Activated CD4-positive, alpha-beta T cell treated with anti-CD3 and anti-CD28 coated beads, Interleukin-2, amount 50 U/mL, for 48 hours (primary cell): ENCODE data around the gene LASP1.
"Not testable (repeated sequence)": the region's sequence is repeated elsewhere in the genome, so short reads cannot be mapped to it uniquely, and the experiment has no call there.

ENCODE experiments used
- DNase-seq, 2 experiments: peaks; one replicate each; pipeline ENCODE4 v3.0.0-alpha.2; 2020

The LASP1 gene

DNA sequence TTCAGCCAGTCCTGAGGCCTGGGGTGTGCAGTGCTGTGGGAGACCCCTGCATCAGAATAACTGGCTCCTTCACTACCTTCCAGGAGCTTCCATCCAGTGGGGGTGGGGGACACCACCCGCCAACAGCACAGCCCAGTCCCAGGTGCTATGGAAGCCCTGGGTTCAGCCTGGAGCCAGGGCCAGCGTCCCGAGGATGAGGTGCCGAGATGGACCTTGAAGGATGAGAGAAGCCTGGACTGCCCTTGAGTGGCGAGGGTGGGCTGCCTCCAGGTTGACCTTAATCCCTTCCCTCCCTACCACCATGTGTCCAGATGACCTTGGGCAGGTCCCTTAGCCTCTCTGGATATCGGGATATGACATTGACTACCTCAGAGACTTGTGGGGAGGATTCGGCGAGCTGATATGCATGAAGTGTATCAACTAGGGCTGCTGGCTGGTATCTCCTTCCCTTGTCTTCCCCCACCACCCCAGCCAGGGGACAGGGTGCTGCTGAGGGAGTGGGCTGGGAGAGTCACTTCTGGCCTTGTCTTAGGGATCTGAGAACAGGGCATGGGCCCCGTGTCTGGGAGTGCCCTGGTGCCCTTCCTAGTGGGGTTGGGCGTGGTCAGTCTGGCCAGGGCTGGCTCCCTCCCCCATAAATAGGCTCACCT, 41.3 kb downstream of the LASP1 start:
- no peak for DNase-seq

DNA sequence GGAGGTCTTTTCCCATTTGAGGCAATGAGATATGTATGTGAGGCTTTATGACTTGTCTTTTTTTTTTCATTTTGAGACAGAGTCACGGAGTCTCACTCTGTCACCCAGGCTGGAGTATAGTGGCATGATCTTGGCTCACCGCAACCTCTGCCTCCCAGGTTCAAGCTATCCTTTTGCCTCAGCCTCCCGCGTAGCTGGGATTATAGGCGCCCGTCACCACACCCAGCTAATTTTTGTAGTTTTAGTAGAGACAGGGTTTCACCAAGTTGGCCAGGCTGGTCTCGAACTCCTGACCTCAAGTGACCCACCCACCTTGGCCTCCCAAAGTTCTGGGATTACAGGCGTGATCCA, 41.8 kb downstream of the LASP1 start:
- not testable (repeated sequence) for DNase-seq

DNA sequence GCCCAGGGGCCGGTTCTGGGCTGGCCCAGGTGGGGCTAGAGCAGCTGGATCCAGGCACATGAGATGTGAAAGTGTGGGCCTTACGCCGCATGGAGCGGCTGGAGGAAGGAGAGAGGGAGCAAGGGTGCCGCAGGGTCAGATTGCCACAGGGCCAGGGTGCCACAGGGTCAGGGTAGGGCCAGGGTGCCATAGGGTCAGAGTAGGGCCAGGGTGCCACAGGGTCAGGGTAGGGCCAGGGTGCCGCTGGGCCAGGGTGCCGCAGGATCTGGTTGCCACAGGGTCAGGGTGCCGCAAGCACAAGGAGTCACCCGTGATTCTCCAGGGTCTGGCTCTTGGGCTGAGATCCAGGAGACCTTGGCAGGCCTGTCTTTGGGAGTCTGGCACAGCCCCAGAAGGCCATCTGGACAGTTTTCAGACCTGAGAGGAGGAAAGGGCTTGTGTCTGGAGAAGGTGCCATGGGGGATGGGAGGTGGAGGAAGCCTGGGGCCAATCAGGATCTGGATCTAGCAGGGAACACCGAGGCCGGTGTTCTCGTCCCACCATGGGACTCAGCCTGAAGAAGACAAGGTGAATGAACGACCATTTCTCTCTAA, 42.5 kb downstream of the LASP1 start:
- no peak for DNase-seq

DNA sequence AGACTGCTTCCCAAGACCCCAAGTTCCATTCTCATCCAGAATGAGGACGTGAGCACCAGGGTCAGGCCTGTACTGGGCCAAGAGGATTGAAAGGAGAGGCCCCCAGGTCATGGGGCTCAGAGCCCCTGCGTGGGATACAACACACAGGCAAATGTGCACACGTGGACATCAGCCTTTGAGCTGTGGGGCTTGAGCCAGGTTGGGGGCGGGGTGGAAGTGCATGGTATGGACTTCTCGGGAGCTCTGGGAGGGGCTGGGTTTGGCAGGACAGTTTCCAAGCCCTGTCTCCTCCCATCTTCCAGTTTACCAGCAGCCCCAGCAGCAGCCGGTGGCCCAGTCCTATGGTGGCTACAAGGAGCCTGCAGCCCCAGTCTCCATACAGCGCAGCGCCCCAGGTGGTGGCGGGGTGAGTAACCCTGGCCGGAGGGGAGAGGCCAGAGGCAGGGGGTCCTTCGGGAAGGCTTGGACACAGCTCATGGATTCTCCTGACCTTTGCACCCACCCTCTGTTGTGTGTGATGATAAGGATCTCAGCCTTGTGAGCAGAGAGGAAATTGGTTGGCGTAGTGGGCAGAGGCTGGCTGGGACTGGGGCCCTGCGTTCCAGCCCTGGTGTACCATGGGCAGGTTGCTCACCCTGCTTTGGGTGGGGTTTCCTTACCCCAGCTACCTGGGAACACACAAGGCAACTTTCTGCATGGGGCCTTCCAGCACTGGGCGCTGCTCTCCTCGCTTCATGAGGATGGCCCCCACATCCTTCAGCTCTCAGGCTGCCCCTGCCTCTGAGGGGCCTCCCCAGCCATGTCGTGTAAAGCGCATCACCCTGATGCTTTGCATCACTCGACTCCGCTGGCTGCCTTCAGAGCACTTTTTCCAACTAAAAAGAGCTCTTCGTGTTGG, 45.1 kb downstream of the LASP1 start:
- DNase-seq: peak in 1 of 2 experiments; percentile 2

DNA sequence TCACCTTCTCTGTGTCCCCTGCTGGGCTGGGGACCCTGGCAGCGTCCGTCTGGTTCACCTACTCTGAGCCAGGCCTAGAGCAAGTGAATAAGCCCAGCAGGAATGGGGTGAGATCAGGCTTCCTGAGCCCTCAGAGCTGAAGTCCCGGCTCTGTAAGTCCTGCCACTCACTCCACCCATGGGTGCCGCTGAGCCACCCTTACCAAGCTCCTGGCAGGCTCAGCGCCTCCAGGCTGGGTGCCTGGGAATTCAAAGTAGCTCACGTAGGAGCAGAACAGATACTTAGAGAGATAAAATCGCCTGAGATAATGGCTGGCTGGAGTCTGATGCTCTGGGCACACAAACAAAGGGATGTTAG, 45.8 kb downstream of the LASP1 start:
- no peak for DNase-seq

DNA sequence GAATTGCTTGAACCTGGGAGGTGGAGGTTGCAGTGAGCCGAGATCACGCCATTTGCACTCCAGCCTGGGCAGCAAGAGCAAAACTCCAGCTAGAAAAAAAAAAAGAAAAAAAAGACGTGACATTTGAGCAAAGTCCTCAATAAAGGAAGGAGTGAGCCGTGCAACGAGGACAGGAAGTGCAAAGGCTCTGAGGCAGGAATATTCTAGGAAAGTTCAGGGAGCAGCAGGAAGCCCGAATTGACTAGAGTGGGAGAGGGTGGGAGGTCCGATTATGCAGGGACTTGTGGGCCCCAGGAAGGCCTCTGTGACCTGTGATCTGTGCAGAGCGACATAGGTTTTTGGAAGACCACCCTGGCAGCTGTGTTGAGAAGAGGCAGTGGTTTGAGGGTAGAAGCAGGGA, 46.9 kb downstream of the LASP1 start:
- DNase-seq: no peak

DNA sequence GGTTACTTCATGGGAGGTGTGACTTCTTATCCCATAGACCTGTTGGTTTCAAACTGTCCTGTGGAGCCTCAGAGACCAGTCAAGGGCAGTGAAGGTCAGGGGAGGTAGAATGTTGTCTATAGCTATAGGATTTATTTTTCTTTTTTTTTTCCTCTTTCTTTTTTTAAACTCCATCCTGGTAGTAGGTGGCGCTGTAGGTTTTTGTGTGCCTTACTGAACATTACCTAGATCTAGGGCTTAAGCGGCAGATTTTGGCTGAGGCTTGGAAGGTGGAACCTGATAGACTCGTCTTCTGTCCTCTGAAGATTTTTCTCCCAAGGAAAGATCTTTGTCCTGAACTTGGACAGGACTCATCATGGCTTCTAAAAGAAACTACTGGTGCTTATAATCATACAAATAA, 47.4 kb downstream of the LASP1 start:
- DNase-seq: no peak

DNA sequence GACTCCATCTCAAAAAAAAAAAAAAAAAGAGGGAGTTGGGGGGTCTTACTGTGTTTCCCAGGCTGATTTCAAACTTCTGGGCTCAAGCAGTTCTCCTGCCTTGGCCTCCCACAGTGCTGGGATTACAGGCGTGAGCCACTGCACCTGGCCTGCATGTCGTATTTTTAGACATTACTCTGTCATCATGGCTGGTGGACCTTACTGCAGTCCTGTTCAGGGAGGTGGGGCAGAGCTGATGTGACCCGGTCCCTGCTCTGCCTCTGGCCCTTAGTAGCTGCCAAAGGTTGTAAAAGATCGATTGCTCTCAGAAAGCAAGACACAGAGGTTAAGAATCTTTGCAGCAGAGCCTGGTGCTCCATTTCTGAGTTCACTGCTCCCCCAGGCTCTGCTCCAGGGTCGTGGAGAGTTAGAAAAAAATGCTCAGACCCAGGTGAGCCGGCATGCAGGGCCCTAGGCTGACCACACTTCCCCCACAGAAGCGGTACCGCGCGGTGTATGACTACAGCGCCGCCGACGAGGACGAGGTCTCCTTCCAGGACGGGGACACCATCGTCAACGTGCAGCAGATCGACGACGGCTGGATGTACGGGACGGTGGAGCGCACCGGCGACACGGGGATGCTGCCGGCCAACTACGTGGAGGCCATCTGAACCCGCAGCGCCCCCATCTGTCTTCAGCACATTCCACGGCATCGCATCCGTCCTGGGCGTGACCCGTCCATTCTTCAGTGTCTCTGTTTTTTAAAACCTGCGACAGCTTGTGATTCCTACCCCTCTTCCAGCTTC, 48.5 kb downstream of the LASP1 start:
- no peak for DNase-seq

DNA sequence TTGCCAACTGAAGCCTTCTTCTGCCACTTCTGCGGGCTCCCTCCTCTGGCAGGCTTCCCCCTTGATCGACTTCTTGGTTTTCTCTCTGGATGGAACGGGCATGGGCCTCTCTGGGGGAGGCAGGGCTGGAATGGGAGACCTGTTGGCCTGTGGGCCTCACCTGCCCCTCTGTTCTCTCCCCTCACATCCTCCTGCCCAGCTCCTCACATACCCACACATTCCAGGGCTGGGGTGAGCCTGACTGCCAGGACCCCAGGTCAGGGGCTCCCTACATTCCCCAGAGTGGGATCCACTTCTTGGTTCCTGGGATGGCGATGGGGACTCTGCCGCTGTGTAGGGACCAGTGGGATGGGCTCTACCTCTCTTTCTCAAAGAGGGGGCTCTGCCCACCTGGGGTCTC, 49.1 kb downstream of the LASP1 start:
- no peak for DNase-seq

DNA sequence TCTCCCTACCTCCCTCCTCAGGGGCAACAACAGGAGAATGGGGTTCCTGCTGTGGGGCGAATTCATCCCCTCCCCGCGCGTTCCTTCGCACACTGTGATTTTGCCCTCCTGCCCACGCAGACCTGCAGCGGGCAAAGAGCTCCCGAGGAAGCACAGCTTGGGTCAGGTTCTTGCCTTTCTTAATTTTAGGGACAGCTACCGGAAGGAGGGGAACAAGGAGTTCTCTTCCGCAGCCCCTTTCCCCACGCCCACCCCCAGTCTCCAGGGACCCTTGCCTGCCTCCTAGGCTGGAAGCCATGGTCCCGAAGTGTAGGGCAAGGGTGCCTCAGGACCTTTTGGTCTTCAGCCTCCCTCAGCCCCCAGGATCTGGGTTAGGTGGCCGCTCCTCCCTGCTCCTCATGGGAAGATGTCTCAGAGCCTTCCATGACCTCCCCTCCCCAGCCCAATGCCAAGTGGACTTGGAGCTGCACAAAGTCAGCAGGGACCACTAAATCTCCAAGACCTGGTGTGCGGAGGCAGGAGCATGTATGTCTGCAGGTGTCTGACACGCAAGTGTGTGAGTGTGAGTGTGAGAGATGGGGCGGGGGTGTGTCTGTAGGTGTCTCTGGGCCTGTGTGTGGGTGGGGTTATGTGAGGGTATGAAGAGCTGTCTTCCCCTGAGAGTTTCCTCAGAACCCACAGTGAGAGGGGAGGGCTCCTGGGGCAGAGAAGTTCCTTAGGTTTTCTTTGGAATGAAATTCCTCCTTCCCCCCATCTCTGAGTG, 49.6 kb downstream of the LASP1 start:
- no peak for DNase-seq

DNA sequence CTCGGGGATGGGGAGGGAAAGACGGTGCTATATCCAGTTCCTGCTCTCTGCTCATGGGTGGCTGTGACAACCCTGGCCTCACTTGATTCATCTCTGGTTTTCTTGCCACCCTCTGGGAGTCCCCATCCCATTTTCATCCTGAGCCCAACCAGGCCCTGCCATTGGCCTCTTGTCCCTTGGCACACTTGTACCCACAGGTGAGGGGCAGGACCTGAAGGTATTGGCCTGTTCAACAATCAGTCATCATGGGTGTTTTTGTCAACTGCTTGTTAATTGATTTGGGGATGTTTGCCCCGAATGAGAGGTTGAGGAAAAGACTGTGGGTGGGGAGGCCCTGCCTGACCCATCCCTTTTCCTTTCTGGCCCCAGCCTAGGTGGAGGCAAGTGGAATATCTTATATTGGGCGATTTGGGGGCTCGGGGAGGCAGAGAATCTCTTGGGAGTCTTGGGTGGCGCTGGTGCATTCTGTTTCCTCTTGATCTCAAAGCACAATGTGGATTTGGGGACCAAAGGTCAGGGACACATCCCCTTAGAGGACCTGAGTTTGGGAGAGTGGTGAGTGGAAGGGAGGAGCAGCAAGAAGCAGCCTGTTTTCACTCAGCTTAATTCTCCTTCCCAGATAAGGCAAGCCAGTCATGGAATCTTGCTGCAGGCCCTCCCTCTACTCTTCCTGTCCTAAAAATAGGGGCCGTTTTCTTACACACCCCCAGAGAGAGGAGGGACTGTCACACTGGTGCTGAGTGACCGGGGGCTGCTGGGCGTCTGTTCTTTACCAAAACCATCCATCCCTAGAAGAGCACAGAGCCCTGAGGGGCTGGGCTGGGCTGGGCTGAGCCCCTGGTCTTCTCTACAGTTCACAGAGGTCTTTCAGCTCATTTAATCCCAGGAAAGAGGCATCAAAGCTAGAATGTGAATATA, 50.8 kb downstream of the LASP1 start:
- no peak for DNase-seq

DNA sequence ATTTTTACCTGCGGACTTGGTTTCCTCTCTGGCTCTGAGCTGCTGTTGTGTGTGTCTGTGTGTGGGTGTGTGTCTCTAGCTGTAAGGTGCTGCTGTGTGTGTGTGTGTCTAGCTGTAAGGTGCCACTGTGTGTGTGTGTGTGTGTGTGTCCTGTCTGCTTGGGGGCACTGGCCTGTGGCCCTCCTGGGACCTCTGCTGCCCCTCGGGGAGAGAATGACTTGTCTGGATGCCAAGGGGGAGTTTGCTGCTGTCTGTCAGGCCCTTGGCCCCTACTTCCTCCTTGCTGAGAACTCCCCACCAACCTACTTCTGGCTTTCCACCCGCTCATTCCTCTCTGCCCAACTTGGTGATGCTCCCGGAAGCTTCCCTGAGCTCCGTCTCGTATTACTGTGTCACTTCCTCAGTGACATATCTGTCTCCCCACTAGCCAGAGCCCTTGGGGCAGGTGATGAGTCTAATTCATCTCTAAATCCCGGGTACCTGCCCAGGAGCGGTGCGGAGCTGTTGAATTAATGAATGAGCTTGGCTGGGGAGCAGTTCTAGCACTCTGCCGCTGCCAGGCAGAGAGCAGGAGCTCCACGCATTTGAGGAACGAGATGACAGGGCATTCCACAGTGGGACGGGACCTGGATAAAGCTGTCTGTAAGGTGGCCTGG, 52.0 kb downstream of the LASP1 start:
- no peak for DNase-seq

DNA sequence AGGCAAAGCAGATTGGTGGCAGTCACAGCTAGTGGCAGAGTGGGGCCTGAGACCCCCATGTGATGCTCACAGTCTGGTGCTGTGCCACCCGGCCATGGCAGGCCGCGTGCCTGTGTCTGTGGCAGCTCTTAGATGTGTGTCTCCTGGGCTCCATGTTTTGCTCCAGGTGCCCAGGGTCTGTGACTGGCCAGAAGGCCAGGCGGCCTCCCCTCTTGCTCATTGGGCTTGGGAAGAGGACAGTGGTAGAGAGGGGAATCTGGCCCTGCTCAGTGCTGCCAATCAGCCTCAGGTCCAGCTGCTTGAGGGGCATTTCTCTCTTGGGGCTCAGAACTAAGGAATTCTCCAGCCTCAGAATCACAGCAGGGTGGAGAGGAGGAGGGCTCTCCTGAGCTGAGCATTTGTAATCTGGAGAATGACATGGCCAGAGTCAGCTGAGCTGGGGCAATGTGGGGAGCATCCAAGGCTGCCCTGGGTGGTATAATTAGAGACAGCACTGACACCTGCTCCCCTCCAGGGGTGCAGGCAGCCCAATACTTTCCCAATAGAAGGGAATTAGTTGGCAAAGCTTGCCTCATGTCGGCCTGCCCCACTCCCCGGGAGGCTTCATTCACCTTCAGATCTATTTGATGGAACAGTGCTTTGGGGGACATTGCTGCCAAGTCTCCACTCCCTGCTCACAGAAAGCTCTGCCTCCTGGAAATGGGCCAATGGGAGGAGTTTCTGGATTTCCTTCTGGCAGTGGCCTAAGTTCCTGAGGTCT, 52.9 kb downstream of the LASP1 start:
- DNase-seq: no peak

DNA sequence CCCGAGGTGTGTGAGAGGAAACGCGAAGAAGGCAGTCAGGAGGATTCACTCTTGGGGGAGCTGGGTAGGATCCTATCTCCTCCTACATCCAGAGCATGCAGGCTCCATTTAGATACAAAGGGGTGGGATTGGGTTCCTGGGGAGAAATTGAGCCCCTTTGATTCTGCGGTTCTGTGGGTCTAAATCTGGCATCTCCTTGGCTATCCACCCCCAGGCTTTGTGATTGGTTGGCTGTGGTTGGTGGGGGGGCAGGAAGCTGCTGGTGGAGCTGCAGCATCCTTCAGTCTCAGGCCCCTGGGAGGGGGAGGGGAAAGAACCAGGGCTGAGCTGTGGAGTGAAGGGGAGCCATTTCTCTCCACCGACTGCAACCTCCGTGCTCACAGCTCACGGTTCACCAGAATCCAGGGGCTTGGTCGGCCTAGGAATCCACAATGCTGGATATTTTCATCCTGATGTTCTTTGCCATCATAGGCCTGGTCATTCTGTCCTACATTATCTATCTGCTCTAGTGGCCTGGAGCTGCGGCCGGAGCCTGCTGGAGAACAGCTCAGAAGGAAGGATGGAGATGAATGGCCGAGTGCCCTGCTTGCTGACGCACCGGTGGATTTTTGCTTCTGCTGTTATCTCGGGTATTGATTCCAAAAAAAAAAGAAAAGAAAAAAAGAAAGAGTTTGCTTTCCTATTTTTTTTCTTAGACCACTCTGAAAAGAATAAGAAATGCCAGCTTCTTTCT, 55.6 kb downstream of the LASP1 start, which contains the start of gene LASP1NB:
Gene LASP1NB (plus strand): TSS at position 352 of the 733 bp plus-strand sequence.
- DNase-seq: peak; percentile 25 to 35

DNA sequence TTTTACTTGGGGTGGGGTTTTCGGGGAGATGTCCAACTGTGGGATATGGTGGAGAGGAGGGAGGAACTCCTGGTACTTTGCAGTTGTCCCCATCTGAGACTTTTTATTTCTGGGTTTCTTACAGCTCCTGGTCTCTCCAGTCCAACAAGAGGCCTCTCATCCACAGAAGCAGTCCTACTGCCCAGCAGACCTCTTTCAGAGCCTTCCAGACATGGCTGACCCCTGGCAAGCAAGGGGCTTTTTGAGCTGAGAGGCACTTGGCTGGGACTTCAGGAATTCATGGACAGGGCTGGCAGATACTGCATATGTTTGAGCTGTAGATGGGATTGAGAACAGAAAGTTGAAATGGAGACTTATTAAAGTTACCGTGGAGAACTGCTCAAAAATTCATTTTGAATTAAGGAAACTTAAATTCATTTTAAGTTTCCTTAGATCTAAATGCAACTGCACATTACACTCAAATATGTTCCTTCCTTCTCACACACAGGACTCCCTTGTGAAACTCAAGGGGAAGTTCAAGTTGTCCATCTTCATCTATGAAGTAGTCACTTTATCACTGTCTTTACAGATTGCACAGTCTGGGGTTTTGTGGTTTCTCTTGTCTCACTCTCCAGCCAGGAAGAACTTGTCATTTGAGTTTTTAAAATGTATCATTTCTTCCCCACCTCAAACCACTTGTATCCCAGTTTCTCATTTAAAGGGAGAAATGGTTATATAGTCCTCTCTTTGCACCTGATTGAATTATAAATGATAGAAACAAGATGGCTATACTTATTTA, 56.6 kb downstream of the LASP1 start:
- no peak for DNase-seq

DNA sequence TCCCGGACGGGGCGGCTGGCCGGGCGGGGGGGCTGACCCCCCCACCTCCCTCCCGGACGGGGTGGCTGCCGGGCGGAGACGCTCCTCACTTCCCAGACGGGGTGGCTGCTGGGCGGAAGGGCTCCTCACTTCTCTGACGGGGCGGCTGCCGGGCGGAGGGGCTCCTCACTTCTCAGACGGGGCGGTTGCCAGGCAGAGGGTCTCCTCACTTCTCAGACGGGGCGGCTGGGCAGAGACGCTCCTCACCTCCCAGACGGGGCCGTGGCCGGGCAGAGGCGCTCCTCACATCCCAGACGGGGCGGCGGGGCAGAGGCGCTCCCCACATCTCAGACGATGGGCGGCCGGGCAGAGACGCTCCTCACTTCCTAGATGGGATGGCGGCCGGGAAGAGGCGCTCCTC, 60.9 kb downstream of the LASP1 start:
- DNase-seq: not testable (repeated sequence)

DNA sequence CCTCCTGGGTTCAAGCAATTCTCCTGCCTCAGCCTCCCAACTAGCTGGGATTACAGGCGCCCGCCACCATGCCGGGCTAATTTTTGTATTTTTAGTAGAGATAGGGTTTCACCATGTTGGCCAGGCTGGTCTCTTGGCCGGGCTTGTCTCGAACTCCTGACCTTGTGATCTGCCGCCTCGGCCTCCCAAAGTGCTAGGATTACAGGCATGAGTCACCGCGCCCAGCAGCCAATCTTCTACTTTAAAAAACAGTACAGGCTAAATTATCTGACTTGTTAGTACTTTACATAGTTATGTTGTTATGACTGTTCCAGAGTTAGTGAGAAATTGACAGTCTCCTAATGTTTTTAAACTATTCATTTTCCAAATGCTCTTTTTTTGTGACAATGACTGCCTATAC, 64.1 kb downstream of the LASP1 start:
- not testable (repeated sequence) for DNase-seq

DNA sequence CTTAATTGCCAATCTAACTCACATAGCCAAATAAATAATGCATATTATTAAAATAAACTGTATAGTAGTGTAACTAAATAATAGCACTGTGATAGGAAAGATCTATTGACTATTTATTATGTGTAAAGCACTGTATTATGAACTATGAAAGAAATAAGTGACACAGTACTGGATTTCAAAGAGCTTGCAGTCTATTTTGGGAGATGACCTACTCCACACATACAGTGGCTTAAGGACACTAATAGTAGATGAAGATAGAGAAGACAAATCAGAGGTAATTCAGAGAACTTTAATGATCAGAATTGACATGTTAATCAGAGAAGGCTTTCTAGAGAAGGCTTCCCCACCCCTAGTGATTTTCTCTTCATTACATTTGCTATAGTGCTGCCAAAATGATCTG, 70.1 kb downstream of the LASP1 start:
- no peak for DNase-seq
